Kidney epithelial cell (primary cell): ENCODE measurements around the gene TRIO. TPM values are rescaled to one million over a fixed set of nuclear protein-coding genes. Genes with fewer than 3 reads are reported as not detected.

Source experiments
- DNase-seq: peaks from one replicate; pipeline ENCODE4 v3.0.0-alpha.2; 2010; ENCODE audit warnings: low read depth
- H3K27me3 ChIP-seq: 2 replicates; pipeline ENCODE4 v1.6.0; 2011; ENCODE audit warnings: low read length; ENCODE audit not compliant: control insufficient read depth, insufficient read depth
- H3K36me3 ChIP-seq: 2 replicates; pipeline ENCODE4 v1.5.1; 2011; ENCODE audit warnings: low read length; ENCODE audit not compliant: control insufficient read depth, insufficient read depth
- H3K4me3 ChIP-seq: 2 replicates; pipeline ENCODE4 v1.5.1; 2011; ENCODE audit warnings: low read depth, mild to moderate bottlenecking, control low read depth, low read length
- CTCF ChIP-seq: IDR thresholded peaks from 2 replicates; pipeline ENCODE4 v1.5.1; 2011; ENCODE audit warnings: mild to moderate bottlenecking, moderate library complexity, low read length, control low read depth, inconsistent platforms; ENCODE audit not compliant: insufficient read depth, poor library complexity, severe bottlenecking
- total RNA-seq: library from RNA; depleted of rRNA; stranded (reverse); fragments of >200 nt; gene quantifications from 2 replicates; pipeline ENCODE4 v1.2.3, GENCODE V29; 2015

Gene TRIO
- total RNA-seq, 1 donor from 2014 or later = 174 TPM

- DNase-seq = no peak
- Histone ChIP-seq H3K27me3 (no peaks in the 10 kb centered on the region), H3K4me3 (no peak overlapping the region), H3K36me3 (no peaks in the 10 kb centered on the region)
- no peak for TF ChIP-seq CTCF
Measured at GRCh38 chr5:14174230-14174636, 31.1 kb downstream of the TRIO start.

GRCh38 chr5:14175381-14175780 is 32.2 kb downstream of the TRIO start:
- H3K4me3 ChIP-seq = no peak overlapping the region
- H3K36me3 ChIP-seq = no peaks in the 10 kb centered on the region
- DNase-seq = no peak
- H3K27me3 ChIP-seq = no peaks in the 10 kb centered on the region
- no peak for TF ChIP-seq CTCF

GRCh38 chr5:14176888-14177287 is 33.7 kb downstream of the TRIO start:
- DNase-seq = no peak
- Histone ChIP-seq H3K4me3 (no peak overlapping the region), H3K36me3 (no peaks in the 10 kb centered on the region), H3K27me3 (no peaks in the 10 kb centered on the region)
- no peak for TF ChIP-seq CTCF

GRCh38 chr5:14177634-14178033 is 34.5 kb downstream of the TRIO start:
- Histone ChIP-seq H3K27me3 (no peaks in the 10 kb centered on the region), H3K36me3 (no peaks in the 10 kb centered on the region), H3K4me3 (no peak overlapping the region)
- no peak for DNase-seq
- TF ChIP-seq CTCF = no peak

- TF ChIP-seq CTCF = no peak
- DNase-seq = no peak
- Histone ChIP-seq H3K4me3 (no peak overlapping the region), H3K36me3 (no peaks in the 10 kb centered on the region), H3K27me3 (no peaks in the 10 kb centered on the region)
Measured at GRCh38 chr5:14178091-14178490, 34.9 kb downstream of the TRIO start.

GRCh38 chr5:14178671-14179211 is 35.6 kb downstream of the TRIO start:
- Histone ChIP-seq H3K4me3 (no peak overlapping the region), H3K36me3 (no peaks in the 10 kb centered on the region), H3K27me3 (no peaks in the 10 kb centered on the region)
- no peak for DNase-seq
- TF ChIP-seq CTCF = no peak
